HG03378 (cell line): ENCODE results near the gene EHF.
"Not testable (repeated sequence)": the region's sequence is repeated elsewhere in the genome, so short reads cannot be mapped to it uniquely, and the experiment has no call there.

Source experiments
- ATAC-seq: cut with Tn5 transposase; IDR thresholded peaks from one replicate; pipeline ENCODE4 v1.9.1; 2021; ENCODE audit warnings: mild to moderate bottlenecking, moderate library complexity; ENCODE audit not compliant: unreplicated experiment

The EHF gene

GRCh38 chr11:34665077-34665835 lies 44.4 kb downstream of the EHF start:
- ATAC-seq, result no peak

GRCh38 chr11:34667810-34668582 lies 47.1 kb downstream of the EHF start:
- no peak for ATAC-seq

GRCh38 chr11:34668583-34669053 lies 47.7 kb downstream of the EHF start:
- ATAC-seq, result no peak

GRCh38 chr11:34669458-34669857 lies 48.6 kb downstream of the EHF start:
- ATAC-seq, result no peak

GRCh38 chr11:34671117-34671516 lies 50.2 kb downstream of the EHF start:
- ATAC-seq, result no peak

GRCh38 chr11:34671946-34672345 lies 51.1 kb downstream of the EHF start:
- ATAC-seq, result no peak

- ATAC-seq, result no peak
These were observed 53.1 kb downstream of the EHF start for GRCh38 chr11:34674038-34674437.

GRCh38 chr11:34676227-34676626 lies 55.3 kb downstream of the EHF start:
- ATAC-seq, result no peak

- no peak for ATAC-seq
These were observed 58.8 kb downstream of the EHF start for GRCh38 chr11:34679681-34680080.

- ATAC-seq, result no peak
These were observed 59.3 kb downstream of the EHF start for GRCh38 chr11:34680206-34680605.

GRCh38 chr11:34680918-34681586 lies 60.2 kb downstream of the EHF start:
- ATAC-seq, result no peak

- ATAC-seq, result no peak
These were observed 61.9 kb downstream of the EHF start for GRCh38 chr11:34682825-34683224.

GRCh38 chr11:34683396-34683795 lies 62.5 kb downstream of the EHF start:
- ATAC-seq, result no peak

- ATAC-seq, result no peak
These were observed 65.0 kb downstream of the EHF start for GRCh38 chr11:34685864-34686263.

GRCh38 chr11:34692299-34692698 lies 71.4 kb downstream of the EHF start:
- not testable (repeated sequence) for ATAC-seq

- no peak for ATAC-seq
These were observed 76.0 kb downstream of the EHF start for GRCh38 chr11:34696862-34697261.

- ATAC-seq, result no peak
These were observed 86.0 kb downstream of the EHF start for GRCh38 chr11:34706709-34707461.

- ATAC-seq, result no peak
These were observed 86.6 kb downstream of the EHF start for GRCh38 chr11:34707462-34707840.
